Measurements from ENCODE around the gene ZDHHC14.

The ZDHHC14 gene

GRCh38 chr6:157483770-157484169 lies 102.8 kb downstream of the ZDHHC14 start:
- H3K4me3 ChIP-seq (ENCODE audit: low read length), result no peak overlapping the region
- DNase-seq (ENCODE audit: low read depth), result no peak
- TF ChIP-seq CTCF (conservative IDR thresholded peaks at IDR 0.05; ENCODE audit: low read depth, low read length), result no peak

GRCh38 chr6:157484181-157484580 lies 103.2 kb downstream of the ZDHHC14 start:
- H3K4me3 ChIP-seq (ENCODE audit: low read length), result no peak overlapping the region
- DNase-seq (ENCODE audit: low read depth), result no peak
- no peak for TF ChIP-seq CTCF (conservative IDR thresholded peaks at IDR 0.05; ENCODE audit: low read depth, low read length)

GRCh38 chr6:157486572-157486971 lies 105.6 kb downstream of the ZDHHC14 start:
- no peak overlapping the region for H3K4me3 ChIP-seq (ENCODE audit: low read length)
- no peak for TF ChIP-seq CTCF (conservative IDR thresholded peaks at IDR 0.05; ENCODE audit: low read depth, low read length)
- DNase-seq (ENCODE audit: low read depth), result no peak

- DNase-seq (ENCODE audit: low read depth), result no peak
- H3K4me3 ChIP-seq (ENCODE audit: low read length), result no peak overlapping the region
- TF ChIP-seq CTCF (conservative IDR thresholded peaks at IDR 0.05; ENCODE audit: low read depth, low read length), result no peak
These were observed 106.3 kb downstream of the ZDHHC14 start for GRCh38 chr6:157487110-157487773.

GRCh38 chr6:157488058-157488457 lies 107.1 kb downstream of the ZDHHC14 start:
- no peak overlapping the region for H3K4me3 ChIP-seq (ENCODE audit: low read length)
- TF ChIP-seq CTCF (conservative IDR thresholded peaks at IDR 0.05; ENCODE audit: low read depth, low read length), result no peak
- no peak for DNase-seq (ENCODE audit: low read depth)

- TF ChIP-seq CTCF (conservative IDR thresholded peaks at IDR 0.05; ENCODE audit: low read depth, low read length), result no peak
- no peak overlapping the region for H3K4me3 ChIP-seq (ENCODE audit: low read length)
- DNase-seq (ENCODE audit: low read depth), result no peak
These were observed 107.7 kb downstream of the ZDHHC14 start for GRCh38 chr6:157488716-157489118.

GRCh38 chr6:157490611-157491269 lies 109.8 kb downstream of the ZDHHC14 start:
- TF ChIP-seq CTCF (conservative IDR thresholded peaks at IDR 0.05; ENCODE audit: low read depth, low read length), result no peak
- no peak overlapping the region for H3K4me3 ChIP-seq (ENCODE audit: low read length)
- DNase-seq (ENCODE audit: low read depth), result no peak

Data from retinal pigment epithelial cell (primary cell).